Kidney (tissue), 14 donors: ENCODE measurements around the gene SPO11. TPM values are rescaled to one million over a fixed set of nuclear protein-coding genes. Genes with fewer than 3 reads are reported as not detected.

Experiments
- DNase-seq, 5 donors: peaks; one replicate each; pipeline ENCODE4 v3.0.0-alpha.2; 2013 to 2020
- FAIRE-seq: peaks from 2 replicates; lab custom pipeline; 2012; peaks lifted over from hg19 to GRCh38; lab: Jason Lieb, UNC
- H3K27ac ChIP-seq, 2 donors: one replicate each; pipeline ENCODE4 v1.7.0; 2013; ENCODE audit warnings: low read depth in 2 of 2, low read length in 2 of 2, inconsistent platforms in 1 of 2
- H3K27me3 ChIP-seq: one replicate; pipeline ENCODE4 v1.7.1; 2013; ENCODE audit warnings: low read length, inconsistent platforms; ENCODE audit not compliant: control insufficient read depth, insufficient read depth
- H3K36me3 ChIP-seq, 3 donors: one replicate each; pipeline versions ENCODE4 v1.7.0 to v1.7.1; 2013; ENCODE audit warnings: low read length in 3 of 3, control low read depth in 1 of 3, inconsistent platforms in 1 of 3; ENCODE audit not compliant: insufficient read depth in 3 of 3, control insufficient read depth in 2 of 3
- H3K4me1 ChIP-seq, 3 donors: one replicate each; pipeline versions ENCODE4 v1.7.0 to v1.7.1; 2013; ENCODE audit warnings: low read length in 3 of 3, inconsistent platforms in 1 of 3, low read depth in 1 of 3; ENCODE audit not compliant: control insufficient read depth in 2 of 3, insufficient read depth in 2 of 3
- H3K4me3 ChIP-seq, 3 donors: one replicate each; pipeline versions ENCODE4 v1.7.0 to v1.8.1; 2013; ENCODE audit warnings: low read length in 3 of 3, control low read depth in 1 of 3, inconsistent platforms in 1 of 3
- H3K9ac ChIP-seq, 3 donors: one replicate each; pipeline versions ENCODE4 v1.7.0 to v1.7.1; 2013; ENCODE audit warnings: low read length in 3 of 3, control low read depth in 1 of 3, inconsistent platforms in 1 of 3
- H3K9me3 ChIP-seq, 3 donors: one replicate each; pipeline versions ENCODE4 v1.7.0 to v1.7.1; 2013; ENCODE audit warnings: low read length in 3 of 3, control low read depth in 1 of 3, inconsistent platforms in 1 of 3; ENCODE audit not compliant: control insufficient read depth in 2 of 3, insufficient read depth in 1 of 3
- CTCF ChIP-seq: IDR thresholded peaks from 3 replicates; pipeline ENCODE4 v1.5.1; 2012; ENCODE audit warnings: mild to moderate bottlenecking, moderate library complexity, borderline replicate concordance; ENCODE audit not compliant: insufficient read depth; ENCODE audit errors: extremely low read depth
- intact Hi-C: fragments of 100-400 bp; cut with DNase I; formaldehyde crosslinking; loops from one replicate; pipeline ENCODE4 v1.11.1; 2022
- polyA plus RNA-seq: library from polyadenylated mRNA; stranded (reverse); fragments of 350-450 nt; fragmentation: Illumina TruSeq; extraction: RNeasy Lipid Tissue Mini Kit (QIAGEN cat#74804); gene quantifications from one replicate; pipeline ENCODE4 v1.2.3, GENCODE V29; 2014; ENCODE audit warnings: low read depth, low replicate concordance; ENCODE audit not compliant: insufficient read depth
- total RNA-seq: library from RNA; stranded (reverse); fragmentation: NEBNext Ultra II Directional; extraction: Animal tissue kit (Norgen Biotek cat#: 25700); gene quantifications from one replicate; pipeline ENCODE4 v1.2.1, GENCODE V29; 2021
- donor health status: control.
- donor health status: control.
- donor health status: control.
- donor health status: control.
- donor health status: control.
- donor health status: DM: yes; HTN: yes; CAD: no.
- donor health status: Normal renal cell carcinoma (clear cell type).

SPO11 gene
- total and polyA plus RNA-seq, 2 donors from 2014 or later = not detected

GRCh38 chr20:57313951-57314350 lies 15.7 kb upstream of the SPO11 start:
- no peak for FAIRE-seq
- intact Hi-C loops = no loop called here
- no peaks in the 10 kb centered on the region for H3K36me3 ChIP-seq

GRCh38 chr20:57315083-57315975 lies 14.3 kb upstream of the SPO11 start:
- intact Hi-C loops = no loop called here
- H3K27me3 ChIP-seq = no peaks in the 10 kb centered on the region
- H3K36me3 ChIP-seq = no peaks in the 10 kb centered on the region
- no peak for TF ChIP-seq CTCF
- H3K9me3 ChIP-seq = no peaks in the 10 kb centered on the region
- no peak overlapping the region for H3K9ac ChIP-seq
- no peak overlapping the region for H3K27ac ChIP-seq
- peak in 1 of 5 donors; percentile 17 for DNase-seq
- H3K4me3 ChIP-seq = no peak overlapping the region
- H3K4me1 ChIP-seq = no peaks in the 10 kb centered on the region
- no peak for FAIRE-seq

More at GRCh38 chr20:57313951-57314350, 15.7 kb upstream of the SPO11 start:
- Histone ChIP-seq H3K9ac (no peak overlapping the region), H3K4me1 (no peaks in the 10 kb centered on the region), H3K27ac (no peak overlapping the region), H3K27me3 (no peaks in the 10 kb centered on the region), H3K9me3 (no peaks in the 10 kb centered on the region), H3K4me3 (no peak overlapping the region)
- no peak for DNase-seq
- TF ChIP-seq CTCF = no peak

GRCh38 chr20:57315976-57316480 lies 13.6 kb upstream of the SPO11 start:
- Histone ChIP-seq H3K4me1 (no peaks in the 10 kb centered on the region), H3K4me3 (no peak overlapping the region), H3K27me3 (no peaks in the 10 kb centered on the region), H3K9me3 (no peaks in the 10 kb centered on the region), H3K36me3 (no peaks in the 10 kb centered on the region), H3K9ac (no peak overlapping the region), H3K27ac (no peak overlapping the region)
- no peak for TF ChIP-seq CTCF
- no peak for FAIRE-seq
- intact Hi-C loops = no loop called here
- DNase-seq = peak in 1 of 5 donors; percentile 19
